NCI-H2107 treated with DMSO at 0.1 percent for 48 hours (cell line): ENCODE data around the gene SEL1L3.

Source experiments
- DNase-seq: peaks from one replicate; lab custom pipeline; 2025; ENCODE audit not compliant: unreplicated experiment; lab: John Stamatoyannopoulos, UW

SEL1L3 gene

DNA sequence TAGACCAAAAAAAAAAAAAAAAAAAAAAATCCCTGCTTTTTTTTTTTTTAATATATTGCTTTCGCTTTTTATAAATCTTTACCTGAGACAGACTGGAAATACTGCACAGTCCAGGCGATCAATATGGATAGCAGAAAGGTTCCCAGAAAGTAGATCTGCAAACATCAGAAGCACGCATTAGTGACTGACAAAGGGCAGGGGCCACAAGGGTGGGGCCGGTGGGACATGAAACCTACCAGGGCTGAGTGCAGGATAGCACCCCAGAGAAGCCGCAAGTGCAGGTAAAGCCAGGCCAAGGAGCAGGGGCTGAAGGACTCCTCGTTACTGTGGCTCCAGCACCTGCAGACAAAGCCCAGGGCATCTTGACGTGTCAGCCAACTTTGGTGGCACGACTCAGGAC, 105.3 kb downstream of the SEL1L3 start:
- DNase-seq, result no peak

DNA sequence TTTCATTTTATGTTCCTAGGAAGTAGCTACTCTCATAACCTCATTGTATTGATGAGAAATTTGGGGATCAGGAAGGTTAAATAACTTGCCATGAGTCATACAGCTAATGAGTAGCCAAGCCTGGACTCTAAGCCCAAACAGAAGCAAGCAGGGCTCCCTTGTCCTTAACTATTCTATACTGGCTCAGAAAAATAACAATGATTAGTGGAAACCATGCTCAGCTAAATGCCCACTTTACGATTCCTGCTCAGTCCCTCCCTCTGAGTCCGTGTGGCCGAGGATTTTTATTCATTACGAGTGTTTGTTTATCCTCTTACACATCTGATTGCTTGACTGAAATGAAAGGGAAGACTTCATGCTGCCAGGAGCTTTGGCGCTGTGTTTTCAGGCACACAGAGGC, 106.3 kb downstream of the SEL1L3 start:
- peak; percentile 19 for DNase-seq

DNA sequence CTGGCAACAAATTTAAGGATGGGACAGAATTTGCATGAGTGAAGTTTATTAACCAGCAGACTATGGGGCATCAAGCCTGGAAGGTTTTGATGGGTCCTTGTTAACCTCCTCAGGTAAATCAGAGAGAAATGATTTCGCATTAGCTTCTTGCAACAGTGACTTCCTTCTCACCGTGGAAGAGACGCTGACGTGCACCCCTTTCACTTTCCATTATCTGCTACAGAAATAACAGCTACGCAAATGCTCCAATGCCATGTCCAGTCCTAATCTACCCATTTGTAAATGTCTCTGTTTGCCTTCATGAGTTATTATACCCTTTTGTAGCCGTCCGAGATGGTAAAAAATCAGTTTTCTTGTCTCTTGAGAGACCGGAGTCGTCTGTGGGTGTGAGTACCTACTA, 106.9 kb downstream of the SEL1L3 start:
- no peak for DNase-seq

DNA sequence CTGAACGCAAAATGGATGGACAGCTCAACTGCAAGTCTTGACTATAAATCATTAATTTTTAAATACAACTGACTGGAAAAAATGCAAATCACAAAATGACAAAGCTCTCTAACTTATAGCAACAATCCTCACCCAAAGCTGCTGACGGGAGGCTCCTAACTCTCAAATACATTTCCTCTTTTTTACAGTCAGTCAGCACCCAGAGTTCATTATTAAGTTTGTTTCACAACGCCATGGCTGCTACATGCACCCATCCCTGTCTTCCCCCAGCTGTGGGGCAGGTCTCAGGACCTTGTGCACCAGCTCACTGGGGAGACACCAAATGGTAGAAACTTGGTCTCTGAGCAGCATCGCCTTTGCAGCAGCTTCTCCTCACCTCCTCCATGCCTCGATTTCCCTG, 109.5 kb downstream of the SEL1L3 start:
- DNase-seq, result no peak

DNA sequence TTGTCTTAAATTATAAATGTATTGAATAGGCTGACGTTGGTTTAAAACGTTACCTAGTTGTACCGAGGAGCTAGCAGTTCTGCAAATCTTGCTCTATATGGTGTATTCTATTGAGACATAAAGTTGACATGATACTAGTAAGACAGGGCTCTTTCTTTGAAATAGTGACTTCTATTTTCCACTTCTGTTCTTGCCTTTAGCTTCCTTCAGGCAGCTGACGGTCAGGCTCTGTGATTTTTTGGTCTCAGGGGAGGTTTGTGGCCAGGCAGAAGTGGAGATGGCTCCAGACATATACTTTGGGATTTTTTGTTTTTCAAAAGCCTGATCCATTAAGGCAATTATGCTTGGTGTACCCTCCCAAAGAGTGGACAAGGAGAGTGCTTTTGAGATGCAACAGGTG, 111.9 kb downstream of the SEL1L3 start:
- no peak for DNase-seq

DNA sequence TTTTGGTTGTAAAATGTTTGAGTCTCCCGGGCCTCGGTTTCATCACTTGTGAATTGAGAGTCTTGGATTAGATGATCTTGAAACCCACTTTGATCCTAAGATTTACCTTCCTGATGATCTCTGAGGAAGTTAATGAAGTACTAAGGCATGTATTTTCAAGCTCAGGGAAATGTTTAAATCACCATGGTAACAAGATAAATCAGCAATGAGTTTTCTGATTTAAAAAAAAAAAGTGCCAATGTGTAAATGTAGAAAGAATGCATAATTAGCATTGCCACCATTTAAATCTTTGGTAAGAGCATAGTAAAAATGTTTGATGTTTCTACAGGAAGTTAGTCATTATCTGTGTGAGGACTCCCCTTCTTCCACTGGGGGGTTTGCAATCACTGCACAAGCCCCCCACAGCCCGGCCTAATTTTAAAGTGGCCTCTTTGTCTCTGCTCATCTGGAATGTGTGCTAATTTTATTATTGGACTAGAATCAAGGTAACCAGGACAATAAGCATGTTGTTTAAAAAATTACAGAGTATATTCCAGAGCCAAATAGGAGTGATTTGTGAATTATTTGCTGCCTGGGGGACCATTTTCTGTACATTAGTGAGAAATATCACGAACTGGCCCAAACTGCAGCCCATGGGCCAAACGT, 113.5 kb downstream of the SEL1L3 start:
- DNase-seq, result no peak

DNA sequence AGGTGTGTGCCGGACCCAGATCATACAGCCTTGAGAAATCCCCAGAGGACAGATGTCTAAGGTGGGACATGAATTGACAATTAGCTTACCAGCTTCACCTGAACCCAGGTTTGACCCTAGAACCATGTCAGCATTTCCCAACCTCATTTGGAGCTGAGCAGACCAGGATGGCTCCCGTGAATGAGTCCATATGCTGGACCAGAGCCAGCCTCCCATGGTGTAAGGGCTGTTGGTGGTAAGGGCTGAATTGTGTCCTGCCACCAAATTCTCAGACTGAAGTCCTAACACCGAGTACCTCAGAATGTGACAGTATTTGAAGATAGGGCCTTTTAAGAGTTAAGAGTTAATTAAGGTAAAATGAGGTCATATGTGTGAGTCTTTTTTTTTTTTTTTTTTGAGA, 118.8 kb downstream of the SEL1L3 start:
- no peak for DNase-seq

DNA sequence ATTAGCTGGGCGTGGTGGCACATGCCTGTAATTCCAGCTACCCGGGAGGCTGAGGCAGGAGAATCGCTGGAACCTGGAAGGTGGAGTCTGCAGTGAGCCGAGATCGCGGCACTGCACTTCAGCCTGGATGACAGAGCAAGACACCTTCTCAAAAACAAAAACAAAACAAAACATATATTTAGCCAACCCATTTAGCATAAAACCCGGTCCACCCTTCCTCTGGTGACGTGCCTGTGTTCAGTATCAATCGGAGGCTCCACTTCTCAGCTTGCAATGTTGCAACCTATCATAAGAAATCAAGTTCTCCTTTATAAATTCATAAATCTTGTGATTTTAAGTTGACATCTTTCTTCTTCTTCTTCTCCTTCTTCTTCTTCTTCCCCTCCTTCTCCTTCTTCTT, 133.2 kb downstream of the SEL1L3 start:
- no peak for DNase-seq

DNA sequence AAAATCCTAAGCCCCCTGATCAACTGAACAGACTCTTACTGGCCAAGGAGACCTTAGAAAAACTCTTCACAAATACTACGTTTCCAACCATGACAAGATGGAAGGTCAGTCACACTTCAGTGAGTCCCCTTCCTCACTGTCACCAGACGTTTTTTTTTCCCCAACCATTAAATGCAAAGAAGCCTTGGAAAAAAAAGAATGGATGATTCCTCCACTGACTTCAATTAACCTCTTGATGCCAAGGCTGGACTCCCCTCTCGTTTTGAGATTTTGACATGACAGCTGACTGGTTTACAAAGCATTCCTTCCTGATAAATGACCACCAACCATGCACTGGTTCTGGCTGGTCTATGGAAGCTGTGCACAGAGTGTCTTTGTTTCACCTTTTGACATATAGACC, 133.9 kb downstream of the SEL1L3 start:
- no peak for DNase-seq

DNA sequence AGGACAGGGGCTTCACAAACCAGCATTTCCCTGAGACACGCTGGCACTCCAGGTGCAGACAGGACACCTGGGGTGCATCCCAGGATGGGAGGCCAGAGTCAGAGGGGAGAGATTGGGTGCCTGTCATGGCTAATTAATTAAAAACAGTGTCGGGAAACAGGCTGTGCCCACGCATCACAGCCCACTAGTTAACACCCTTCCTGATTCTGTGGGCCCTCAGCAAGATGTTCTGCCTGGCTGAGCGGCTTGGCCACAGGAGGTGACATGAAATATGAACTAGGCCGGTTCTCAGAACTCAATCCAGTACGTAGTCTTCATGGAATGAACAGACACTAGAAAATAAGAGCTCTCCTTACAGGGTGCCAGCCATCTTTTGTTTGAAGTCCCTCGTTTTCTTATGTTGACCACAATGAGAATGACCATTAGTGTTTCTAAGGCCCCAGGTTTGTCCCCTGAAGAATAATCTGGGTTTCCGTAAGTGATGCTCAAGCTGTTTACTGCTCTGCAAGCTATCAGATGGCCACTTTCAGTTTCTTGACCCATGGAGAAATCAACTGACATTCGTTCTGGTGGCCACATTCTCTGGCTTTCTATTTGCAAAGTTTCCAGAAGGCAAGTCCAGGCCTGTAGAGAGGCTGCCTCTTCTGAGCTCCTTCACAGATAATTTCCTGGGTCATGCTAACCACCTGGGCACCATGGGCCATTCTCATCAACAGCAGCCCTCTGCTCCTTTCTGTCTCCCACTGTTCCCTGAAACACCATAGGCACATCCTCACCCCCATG, 134.9 kb downstream of the SEL1L3 start:
- DNase-seq, result no peak

DNA sequence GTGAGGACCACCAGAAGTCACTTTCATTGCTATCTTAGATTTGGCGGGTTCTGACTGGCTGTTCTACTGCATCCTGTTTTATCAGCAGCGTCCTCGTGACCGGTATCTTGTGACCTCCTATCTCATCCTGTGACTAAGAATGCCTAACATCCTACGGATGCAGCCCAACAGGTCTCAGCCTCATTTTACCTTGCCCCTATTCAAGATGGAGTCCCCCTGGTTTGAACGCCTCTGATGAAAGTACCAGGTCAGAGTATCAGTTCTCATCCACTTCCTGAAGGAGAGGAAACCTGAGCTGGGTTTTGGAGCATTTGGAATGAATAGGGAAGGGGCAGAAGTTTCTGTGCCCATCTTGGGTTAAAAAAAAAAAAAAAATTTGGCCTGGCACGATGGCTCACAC, 136.9 kb downstream of the SEL1L3 start:
- DNase-seq, result no peak

DNA sequence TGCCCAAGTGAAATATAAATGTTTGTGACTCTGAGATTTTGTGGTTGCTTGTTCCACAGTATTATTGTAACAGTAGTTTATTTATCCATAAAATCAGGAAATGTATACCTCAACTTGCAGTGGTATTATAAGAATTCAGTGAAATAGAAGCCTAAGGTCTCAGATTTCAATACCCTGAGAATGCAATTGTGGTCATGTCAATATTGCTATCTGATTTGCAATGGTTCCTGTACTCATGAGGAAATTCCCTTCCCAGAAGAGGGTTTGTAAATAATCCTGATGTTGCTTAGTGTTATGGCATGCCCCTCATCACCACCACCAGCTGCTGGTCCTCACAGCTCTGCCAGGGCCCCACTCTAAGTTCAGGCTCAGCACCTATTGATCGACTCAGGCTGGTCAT, 139.4 kb downstream of the SEL1L3 start:
- no peak for DNase-seq

DNA sequence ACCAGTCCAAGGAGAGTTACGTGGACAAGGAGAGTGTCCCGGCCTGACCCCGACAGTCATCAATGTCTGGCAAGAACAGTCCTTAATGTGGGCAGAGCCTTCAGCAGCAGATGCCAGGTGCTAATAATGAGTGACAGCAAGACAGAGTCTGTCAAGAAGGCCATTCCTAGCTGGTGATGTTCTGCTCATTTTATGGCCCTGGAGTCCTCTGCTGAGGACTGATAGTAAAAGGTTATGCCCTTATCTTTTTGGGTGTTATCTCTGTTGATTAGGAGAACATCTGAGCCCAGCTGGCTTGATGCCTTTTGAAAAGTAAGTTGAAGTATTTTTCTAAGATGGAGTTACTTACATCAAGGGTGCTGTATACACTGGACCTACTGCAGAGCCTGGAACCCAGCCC, 139.8 kb downstream of the SEL1L3 start:
- DNase-seq, result no peak

DNA sequence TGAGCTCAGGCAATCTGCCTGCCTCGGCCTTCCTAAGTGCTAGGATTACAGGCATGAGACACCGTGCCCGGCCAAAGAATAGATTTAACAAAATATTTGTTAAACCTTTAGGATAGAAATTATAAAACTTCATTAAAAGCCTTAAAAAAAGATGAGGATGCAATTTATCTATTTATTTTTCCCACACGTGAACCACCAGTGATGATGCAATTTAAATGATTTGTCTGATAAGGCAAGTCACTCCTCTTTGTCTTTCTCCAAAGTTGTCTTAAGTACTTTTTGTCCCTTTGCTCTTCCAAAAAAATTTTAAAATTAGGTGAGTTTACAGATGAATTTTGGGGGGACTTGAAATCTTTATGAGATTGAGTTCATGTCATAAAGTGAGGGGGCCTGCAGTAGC, 149.0 kb downstream of the SEL1L3 start:
- no peak for DNase-seq

DNA sequence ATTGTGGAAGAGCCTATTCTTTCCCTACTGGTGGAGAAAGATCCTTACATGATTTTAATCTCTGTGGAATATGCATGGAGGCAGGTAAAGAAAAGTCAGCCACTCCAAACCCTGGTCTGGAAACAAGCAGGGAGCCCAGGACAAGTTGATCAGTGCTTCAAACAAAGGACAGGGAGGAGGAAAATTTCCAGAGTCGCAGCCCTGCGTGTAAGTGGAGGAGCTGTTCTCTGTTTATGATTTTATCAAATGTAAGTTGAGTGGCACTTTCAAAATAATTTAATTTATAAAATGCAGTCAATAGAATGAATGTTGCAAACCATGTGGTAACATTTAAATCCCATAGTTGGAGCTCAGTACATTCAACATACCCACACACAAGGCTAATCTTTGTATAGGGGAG, 150.2 kb downstream of the SEL1L3 start:
- DNase-seq, result no peak

DNA sequence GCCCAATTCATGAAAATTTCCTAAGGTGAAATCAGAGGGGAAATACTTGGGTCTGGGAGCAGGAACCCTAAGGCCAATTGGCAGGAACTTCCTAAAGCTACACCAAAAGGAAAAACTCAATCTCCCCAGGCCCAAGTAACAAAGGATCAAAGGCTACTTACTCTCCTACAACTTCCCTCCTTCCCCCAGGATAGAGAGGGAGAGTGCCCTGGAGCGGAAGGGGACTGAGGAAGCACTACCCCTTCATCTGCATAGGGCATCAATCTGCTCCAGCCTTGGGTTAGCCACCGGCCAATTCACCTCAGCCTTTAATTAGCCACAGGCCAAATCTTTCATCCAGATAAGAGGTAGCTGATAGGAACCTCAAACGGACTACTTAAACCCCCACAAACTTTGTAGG, 152.2 kb downstream of the SEL1L3 start:
- DNase-seq, result no peak

DNA sequence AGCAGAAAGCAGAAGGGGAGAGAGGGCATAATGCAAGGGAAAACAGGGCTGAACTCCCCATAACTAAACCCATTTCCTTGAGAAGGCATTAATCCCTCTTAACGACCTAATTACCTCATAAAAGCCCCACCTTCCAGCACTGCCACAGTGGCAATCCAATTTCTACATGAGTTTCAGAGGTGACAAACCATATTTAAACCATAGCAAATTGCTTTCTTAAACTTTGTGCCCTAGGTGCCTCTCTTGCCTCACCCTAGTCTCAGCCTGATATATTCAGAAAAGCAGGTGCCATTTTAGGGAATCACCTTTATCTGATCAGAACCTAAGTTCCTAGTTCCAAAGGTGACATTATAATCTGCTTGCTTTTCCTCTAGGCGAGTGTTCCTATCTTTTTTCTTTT, 158.3 kb downstream of the SEL1L3 start:
- no peak for DNase-seq

DNA sequence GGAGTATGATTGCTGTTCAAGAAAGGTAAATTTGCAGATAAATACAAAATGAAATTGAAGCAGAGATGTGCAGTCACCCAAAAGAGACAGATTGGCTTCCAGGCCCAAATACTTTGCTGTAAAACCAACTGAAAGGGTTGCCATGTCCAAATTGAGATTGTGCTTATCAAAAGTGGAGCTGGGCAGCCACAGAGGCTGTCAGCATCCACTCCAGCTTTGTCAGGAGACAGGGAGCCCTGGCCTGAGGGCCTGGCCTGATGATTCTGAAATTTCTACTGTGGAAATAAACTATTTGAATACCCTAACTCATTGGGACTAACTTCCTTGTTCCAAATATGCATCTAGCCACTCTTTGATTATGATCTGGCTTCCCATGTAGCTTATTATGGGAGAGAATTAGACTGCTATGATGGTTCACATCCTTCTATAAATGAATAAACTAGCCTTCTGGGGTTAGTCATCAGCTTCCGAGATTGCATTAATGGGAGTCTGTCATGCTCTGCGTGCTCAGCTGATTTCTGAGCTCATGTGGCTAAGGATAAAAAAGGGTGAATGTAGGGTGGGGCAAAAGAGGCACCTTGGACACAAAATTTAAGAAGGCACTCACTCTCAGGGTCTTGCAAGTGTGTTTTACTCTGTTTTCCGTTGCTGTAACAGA, 158.9 kb downstream of the SEL1L3 start:
- no peak for DNase-seq

DNA sequence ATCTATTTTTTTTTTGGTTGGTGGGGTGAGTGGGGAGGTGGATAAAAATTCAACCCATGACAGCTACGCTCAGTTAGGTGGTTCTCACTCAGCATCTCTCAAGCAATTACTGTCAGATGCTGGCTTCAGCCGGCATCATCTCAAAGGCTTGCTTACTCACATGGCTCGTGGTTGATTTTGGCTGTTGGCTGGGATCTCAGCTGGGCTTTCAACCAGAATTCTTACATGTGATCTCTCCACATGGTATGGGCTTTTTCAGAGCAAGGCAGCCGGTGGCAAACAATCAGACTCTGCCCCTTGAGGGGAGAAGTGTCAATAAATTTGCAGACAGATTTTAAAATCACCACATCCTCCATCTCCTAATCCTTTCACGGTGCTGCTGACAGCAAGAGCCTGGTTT, 159.9 kb downstream of the SEL1L3 start:
- DNase-seq, result peak; percentile 4

DNA sequence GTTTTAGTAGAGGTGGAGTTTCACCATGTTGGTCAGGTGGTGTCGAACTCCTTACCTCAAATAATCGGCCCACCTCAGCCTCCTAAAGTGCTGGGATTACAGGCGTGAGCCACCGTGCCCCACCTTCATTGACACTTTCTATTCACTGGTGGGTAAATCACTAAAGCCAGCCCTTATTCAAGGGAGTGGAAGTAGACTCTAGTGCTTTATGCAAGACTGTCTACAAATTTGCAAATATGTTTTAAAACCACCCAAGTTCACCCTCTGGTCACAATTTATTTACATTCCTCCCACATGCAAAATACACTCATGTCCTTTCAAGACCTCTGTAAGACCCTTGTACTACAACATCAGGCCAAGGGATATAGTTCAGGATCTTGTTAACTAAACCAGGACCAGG, 162.1 kb downstream of the SEL1L3 start:
- no peak for DNase-seq

DNA sequence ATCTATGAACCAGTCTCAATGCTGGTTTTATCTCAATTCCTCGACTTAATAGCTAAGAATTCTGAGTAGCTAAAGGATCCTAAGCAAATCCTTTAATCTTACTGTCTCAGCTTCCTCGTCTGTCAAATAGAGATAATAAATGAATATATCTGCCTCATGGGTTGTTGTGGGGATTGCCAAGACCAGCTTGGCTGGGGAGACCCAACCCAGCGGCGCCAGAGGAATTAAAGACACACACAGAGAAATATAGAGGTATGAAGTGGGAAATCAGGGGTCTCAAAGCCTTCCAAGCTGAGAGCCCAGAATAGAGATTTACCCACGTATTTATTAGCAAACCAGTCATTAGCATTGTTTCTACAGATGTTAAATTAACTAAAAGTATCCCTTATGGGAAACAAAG, 165.3 kb downstream of the SEL1L3 start:
- DNase-seq, result no peak
